ENCODE measurements around the gene ZSCAN21. TPM values are rescaled to one million over a fixed set of nuclear protein-coding genes. Genes with fewer than 3 reads are reported as not detected.
A peak's percentile ranks its signal among the peaks of the same experiment; 100 is the strongest.

The ZSCAN21 gene
- total and polyA plus RNA-seq, 10 of the 15 experiments (the other 5 are each of a cell fraction or from before 2014, with no cell fraction given), result 1.9 to 9.6 (median 7.1) TPM

DNA sequence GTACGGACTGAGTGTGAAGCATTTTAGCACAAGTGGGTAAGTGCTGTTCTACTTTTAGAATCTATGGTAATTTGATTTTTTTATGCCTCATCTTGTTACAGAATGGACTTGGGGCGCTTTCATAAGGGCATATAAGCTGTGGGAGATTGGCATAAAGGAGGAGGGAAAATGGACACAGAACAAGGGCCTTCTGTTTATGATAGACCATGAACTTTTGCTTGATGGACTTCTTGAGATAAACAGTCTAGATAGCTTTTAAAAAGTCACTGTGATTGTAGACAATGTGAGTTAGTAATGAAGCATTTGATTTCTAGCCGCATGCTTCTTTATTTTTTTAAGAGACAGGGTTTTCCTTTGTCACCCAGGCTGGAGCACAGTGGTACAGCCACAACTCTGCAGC is 2.0 kb downstream of the ZSCAN21 start:
- Histone ChIP-seq H3K79me2 (ENCODE audit: control insufficient read depth, insufficient read depth, low read length) (peaks cover 3% of the 10 kb centered on the region; the same call in 1 of the 2 replicates), H2AFZ (ENCODE audit: control insufficient read depth, low read depth, low read length) (no peak overlapping the region), H3K4me1 (ENCODE audit: control insufficient read depth, insufficient read depth, low read length) (peaks cover 7% of the 10 kb centered on the region), H3K27me3 (replicated peaks in 1 of 2; ENCODE audit: control insufficient read depth in 2 of 2, insufficient read depth in 2 of 2, low read length in 1 of 2) (no peaks in the 10 kb centered on the region), H3K9me3 (replicated peaks; ENCODE audit: control insufficient read depth, insufficient read depth, low read length) (no peaks in the 10 kb centered on the region), H3K4me2 (ENCODE audit: control insufficient read depth, insufficient read depth) (no peak overlapping the region), H3K4me3 (no peak overlapping the region), H3K36me3 (ENCODE audit: control insufficient read depth in 2 of 2, insufficient read depth in 2 of 2, low read length in 1 of 2) (no peaks in the 10 kb centered on the region), H3K9ac (ENCODE audit: control insufficient read depth, insufficient read depth, low read length) (no peak overlapping the region), H3K27ac (ENCODE audit: control insufficient read depth, insufficient read depth) (no peak overlapping the region), H4K20me1 (ENCODE audit: control insufficient read depth, insufficient read depth) (no peaks in the 10 kb centered on the region)
- ATAC-seq (no peak), FAIRE-seq (no peak), DNase-seq (ENCODE audit: low read depth, low spot score) (no peak)
- CTCF ChIA-PET, result interaction anchor here (0.7 to 3.3 kb wide), 10 partner anchors 10 to 143 kb away, joined by 3 to 39 read pairs (median 4); partner anchors contain the start of gene ZKSCAN1
- TF ChIP-seq HDAC6 (IDR thresholded peaks at IDR 0.05; ENCODE audit: unreplicated experiment) (no peak), RCOR1 (conservative IDR thresholded peaks at IDR 0.05; ENCODE audit: low read depth, low read length) (no peak), SREBF1 (IDR thresholded peaks at IDR 0.05; ENCODE audit: low read length) (no peak), TARDBP (IDR thresholded peaks at IDR 0.05; ENCODE audit: borderline replicate concordance) (no peak), PAX8 (IDR thresholded peaks at IDR 0.05) (no peak), POLR2AphosphoS5 (IDR thresholded peaks at IDR 0.05; ENCODE audit: low read length) (no peak), TAF1 (IDR thresholded peaks at IDR 0.05; ENCODE audit: borderline replicate concordance, low read depth, low read length) (no peak), EGR1 (IDR thresholded peaks at IDR 0.05; ENCODE audit: borderline replicate concordance in 1 of 2, low read depth in 2 of 2, low read length in 2 of 2) (no peak), ZNF622 (IDR thresholded peaks at IDR 0.05) (no peak), SREBF2 (IDR thresholded peaks at IDR 0.05; ENCODE audit: low read length) (no peak), STAT3 (IDR thresholded peaks at IDR 0.05; ENCODE audit: low read depth, low read length) (no peak), BCL11A (IDR thresholded peaks at IDR 0.05; ENCODE audit: low read depth, low read length) (no peak), YY1 (IDR thresholded peaks at IDR 0.05; ENCODE audit: low read depth, low read length) (no peak), CHD4 (IDR thresholded peaks at IDR 0.05) (no peak), BHLHE40 (IDR thresholded peaks at IDR 0.05; ENCODE audit: borderline replicate concordance in 1 of 2, low read depth in 2 of 2, low read length in 1 of 2) (no peak), CEBPB (IDR thresholded peaks at IDR 0.05; ENCODE audit: borderline replicate concordance in 1 of 2, low read depth in 2 of 2, low read length in 2 of 2) (no peak)
- TF ChIP-seq, protein P1, sequence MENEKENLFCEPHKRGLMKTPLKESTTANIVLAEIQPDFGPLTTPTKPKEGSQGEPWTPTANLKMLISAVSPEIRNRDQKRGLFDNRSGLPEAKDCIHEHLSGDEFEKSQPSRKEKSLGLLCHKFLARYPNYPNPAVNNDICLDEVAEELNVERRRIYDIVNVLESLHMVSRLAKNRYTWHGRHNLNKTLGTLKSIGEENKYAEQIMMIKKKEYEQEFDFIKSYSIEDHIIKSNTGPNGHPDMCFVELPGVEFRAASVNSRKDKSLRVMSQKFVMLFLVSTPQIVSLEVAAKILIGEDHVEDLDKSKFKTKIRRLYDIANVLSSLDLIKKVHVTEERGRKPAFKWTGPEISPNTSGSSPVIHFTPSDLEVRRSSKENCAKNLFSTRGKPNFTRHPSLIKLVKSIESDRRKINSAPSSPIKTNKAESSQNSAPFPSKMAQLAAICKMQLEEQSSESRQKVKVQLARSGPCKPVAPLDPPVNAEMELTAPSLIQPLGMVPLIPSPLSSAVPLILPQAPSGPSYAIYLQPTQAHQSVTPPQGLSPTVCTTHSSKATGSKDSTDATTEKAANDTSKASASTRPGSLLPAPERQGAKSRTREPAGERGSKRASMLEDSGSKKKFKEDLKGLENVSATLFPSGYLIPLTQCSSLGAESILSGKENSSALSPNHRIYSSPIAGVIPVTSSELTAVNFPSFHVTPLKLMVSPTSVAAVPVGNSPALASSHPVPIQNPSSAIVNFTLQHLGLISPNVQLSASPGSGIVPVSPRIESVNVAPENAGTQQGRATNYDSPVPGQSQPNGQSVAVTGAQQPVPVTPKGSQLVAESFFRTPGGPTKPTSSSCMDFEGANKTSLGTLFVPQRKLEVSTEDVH (IDR thresholded peaks at IDR 0.05; ENCODE audit: low read depth, partially characterized antibody), result no peak
- TF ChIP-seq, protein P2, sequence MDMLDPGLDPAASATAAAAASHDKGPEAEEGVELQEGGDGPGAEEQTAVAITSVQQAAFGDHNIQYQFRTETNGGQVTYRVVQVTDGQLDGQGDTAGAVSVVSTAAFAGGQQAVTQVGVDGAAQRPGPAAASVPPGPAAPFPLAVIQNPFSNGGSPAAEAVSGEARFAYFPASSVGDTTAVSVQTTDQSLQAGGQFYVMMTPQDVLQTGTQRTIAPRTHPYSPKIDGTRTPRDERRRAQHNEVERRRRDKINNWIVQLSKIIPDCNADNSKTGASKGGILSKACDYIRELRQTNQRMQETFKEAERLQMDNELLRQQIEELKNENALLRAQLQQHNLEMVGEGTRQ (IDR thresholded peaks at IDR 0.05; ENCODE audit: borderline replicate concordance, low read depth, low read length), result no peak
- TF ChIP-seq, protein P3, sequence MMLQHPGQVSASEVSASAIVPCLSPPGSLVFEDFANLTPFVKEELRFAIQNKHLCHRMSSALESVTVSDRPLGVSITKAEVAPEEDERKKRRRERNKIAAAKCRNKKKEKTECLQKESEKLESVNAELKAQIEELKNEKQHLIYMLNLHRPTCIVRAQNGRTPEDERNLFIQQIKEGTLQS (IDR thresholded peaks at IDR 0.05; ENCODE audit: borderline replicate concordance, extremely low read depth, low read depth, low read length), result no peak
- POLR2A ChIA-PET, result no interaction called here
- RAD21 ChIA-PET (ENCODE audit: unreplicated experiment), result interaction anchor here (0.6 to 1.3 kb wide), 4 partner anchors 31 to 132 kb away, joined by 3 to 4 read pairs (median 4); partner anchors contain the start of gene TRIM4
- WGBS (ENCODE audit: insufficient coverage, insufficient replicate concordance, low lambda C conversion rate, missing lambda C conversion rate), result 95% methylated on average over 3 of the region's 3 CpGs
- intact Hi-C loops (cut with micrococcal nuclease; ENCODE audit: unreplicated experiment), result no loop called here
- TSS peak; percentile 40 for BruUV-seq (replicated peaks)
- in situ Hi-C loops (cut with MboI), result no loop called here
- SMC1A ChIA-PET (ENCODE audit: uncharacterized antibody, unreplicated experiment), result interaction anchor here (1.3 to 1.6 kb wide), 2 partner anchors 29 to 56 kb away, joined by 3 to 8 read pairs; partner anchors contain the start of gene ZNF3

Data from GM12878 (cell line).